GM12872 (cell line): ENCODE data around the gene ERH.

ENCODE experiments used
- TF ChIP-seq, protein P1 (sequence below): IDR thresholded peaks from 3 replicates; pipeline ENCODE4 v1.5.1; 2011; ENCODE audit warnings: low read depth, mild to moderate bottlenecking, low read length, moderate library complexity; ENCODE audit not compliant: insufficient read depth

Gene ERH

DNA sequence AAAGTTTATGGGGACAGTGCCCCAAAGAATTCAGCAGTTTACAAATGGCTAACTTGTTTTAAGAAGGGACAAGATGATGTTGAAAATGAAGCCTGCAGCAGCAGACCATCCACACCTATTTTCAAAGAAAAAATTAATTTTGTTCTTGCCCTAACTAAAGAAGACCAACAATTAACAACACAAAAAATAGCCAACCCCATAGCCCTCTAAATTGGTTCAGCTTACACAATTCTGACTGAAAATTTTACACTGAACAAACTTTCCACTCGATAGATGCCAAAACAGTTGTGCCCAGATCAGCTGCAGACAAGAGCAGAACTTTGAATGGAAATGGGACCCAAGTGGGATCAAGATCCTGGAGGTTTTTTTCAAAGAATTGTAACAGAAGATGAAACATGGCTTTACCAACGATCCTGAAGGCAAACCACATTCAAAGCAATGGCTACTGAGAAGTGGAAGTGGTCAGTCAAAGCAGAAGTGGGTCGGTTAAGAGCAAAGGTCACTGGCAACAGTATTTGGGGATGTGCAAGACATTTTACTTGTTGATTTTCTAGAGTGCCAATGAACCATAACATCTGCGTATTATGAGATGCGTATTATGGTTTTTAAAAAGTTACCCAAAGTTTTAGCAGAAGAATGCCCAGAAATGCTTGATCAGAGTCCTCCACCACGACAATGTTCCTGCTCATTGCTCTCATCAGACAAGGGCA is 30.3 kb upstream of the ERH start:
- TF ChIP-seq, protein P1, sequence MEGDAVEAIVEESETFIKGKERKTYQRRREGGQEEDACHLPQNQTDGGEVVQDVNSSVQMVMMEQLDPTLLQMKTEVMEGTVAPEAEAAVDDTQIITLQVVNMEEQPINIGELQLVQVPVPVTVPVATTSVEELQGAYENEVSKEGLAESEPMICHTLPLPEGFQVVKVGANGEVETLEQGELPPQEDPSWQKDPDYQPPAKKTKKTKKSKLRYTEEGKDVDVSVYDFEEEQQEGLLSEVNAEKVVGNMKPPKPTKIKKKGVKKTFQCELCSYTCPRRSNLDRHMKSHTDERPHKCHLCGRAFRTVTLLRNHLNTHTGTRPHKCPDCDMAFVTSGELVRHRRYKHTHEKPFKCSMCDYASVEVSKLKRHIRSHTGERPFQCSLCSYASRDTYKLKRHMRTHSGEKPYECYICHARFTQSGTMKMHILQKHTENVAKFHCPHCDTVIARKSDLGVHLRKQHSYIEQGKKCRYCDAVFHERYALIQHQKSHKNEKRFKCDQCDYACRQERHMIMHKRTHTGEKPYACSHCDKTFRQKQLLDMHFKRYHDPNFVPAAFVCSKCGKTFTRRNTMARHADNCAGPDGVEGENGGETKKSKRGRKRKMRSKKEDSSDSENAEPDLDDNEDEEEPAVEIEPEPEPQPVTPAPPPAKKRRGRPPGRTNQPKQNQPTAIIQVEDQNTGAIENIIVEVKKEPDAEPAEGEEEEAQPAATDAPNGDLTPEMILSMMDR = no peak

DNA sequence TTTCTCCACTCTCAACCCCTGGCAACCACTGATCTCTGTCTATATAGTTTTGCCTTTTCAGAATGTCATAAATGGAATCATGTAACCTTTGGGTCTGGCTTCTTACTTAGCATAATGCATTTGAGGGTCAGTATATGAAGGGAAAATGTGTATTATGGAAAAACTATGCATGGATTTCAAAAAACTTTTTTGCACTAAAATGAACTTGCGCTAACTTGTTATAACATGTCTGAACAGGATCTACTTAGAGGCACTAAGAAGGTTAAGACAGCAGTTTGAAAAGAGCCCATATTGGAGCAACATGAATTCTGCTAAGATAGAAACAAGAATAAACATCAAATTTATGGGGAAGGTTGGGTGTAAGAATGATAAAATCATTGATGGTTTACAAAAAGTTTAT is 29.5 kb upstream of the ERH start:
- TF ChIP-seq, protein P1 = no peak

DNA sequence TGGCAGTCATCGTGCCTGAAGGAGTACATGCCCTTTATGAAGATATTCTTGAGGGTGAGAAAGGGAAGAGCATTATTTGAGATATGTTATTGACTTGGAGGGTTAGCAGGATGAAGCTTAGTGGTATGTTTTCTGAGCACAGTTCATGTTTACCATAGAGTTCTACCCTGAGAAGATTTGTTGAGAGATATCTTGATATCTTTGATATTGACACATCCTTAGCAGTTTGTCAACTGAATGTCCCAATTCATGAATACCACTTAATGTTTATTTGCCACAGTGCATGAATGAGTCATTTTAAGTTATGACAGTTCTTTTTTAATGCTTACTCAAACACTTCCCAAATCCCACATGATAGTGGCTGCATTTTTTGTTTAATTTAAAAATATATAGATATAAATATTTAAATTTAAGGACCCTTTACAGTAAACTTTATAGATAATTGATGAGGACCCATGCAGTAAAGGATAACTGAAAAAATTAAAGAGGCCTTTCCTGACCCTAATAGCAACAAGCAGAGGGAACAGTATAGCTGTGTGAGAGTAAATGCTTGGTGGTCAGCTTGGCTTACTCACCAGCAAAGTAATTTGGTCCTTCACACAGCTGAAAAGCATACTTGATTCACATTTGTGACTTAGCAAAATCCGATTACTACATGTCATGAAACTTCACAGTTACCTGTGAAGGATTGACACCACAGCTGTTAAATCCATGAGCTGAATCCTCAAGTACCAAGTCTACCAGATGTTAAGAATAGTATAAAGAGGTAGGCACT is 26.2 kb upstream of the ERH start:
- TF ChIP-seq, protein P1 = no peak

DNA sequence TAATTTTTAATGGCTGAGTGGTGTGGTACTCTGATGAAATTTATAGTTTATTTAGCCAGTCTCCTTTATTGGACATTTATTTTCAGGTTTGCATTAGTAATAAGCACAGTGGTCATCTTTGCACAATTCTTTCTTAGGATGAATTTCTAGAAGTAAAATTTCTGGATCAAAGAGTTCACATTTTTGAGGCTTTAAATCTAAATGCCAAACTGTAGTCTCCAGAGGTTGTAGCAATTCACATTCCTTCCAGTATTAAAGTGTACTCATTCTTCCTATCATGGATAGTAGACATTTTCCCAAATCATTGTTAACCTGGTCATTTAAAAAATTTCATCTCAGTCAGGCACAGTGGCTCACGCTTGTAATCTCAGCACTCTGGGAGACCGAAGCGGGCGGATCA is 25.2 kb upstream of the ERH start:
- TF ChIP-seq, protein P1 = no peak

DNA sequence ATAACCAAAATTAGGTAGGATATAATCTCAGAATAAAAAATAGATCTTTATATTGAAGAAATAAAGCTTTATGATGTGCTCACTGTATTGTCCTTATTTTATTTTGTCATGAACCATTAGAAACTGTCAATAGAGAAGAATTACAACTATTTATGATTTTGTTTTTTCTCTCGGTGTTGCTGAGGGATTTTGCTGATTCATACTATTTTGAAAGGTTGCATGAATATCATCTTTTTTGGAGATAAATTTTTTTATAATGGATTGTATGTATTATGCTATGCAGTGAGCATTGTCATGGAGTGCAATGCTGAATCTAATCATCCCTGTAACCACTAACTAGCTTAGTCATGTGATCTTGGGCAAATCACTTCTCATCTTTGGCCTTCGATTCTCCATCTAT is 15.4 kb upstream of the ERH start:
- TF ChIP-seq, protein P1 = no peak

DNA sequence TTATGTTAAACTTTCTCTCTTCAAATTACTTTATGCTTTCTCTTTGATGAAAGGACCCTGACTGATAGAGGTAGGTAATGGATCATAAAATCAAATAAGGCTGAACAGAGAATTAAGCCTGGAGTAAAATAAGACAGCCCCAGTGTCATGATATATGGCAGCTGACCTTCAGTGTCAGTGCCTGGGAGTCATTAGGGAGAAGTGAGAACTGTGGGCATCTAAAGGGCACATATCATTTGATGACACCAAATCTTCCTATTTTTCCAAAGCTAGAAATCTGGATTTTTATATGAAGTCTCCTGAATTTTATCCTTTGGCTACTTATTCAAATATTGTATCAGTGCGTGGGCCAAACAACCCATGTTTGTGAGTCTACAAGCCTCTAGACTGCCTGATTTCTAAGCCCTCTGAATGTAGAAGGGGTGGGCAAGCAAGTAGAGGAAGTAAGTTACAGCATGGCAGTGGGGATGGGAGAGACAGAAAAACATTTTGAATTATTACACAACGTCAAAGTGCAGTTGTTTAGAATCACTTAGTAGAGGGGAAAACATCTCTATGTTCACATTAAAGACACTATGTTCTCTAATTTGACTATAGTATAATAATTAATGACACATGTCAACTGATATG is 10.3 kb upstream of the ERH start:
- TF ChIP-seq, protein P1 = no peak

DNA sequence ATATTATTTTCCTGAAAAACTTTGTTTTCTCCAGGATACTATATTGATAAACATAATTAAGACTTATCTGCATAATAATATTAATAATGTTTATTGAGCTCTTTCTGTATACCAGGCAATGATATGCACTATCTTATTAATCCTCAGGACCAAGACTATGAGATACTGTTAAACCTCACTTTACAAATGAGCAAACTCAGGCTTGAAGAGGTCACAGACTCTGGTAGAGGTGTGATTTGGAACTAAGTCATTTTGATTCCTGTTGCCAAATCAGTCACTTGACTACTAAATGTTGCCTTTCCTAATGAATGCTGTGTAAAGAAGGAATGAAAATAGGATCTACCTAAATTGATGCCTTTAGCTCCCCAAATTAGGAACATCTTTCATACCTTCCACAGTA is 7.7 kb upstream of the ERH start:
- TF ChIP-seq, protein P1 = no peak
